ENCODE measurements around the gene USP37.

- TF ChIP-seq, protein P1, sequence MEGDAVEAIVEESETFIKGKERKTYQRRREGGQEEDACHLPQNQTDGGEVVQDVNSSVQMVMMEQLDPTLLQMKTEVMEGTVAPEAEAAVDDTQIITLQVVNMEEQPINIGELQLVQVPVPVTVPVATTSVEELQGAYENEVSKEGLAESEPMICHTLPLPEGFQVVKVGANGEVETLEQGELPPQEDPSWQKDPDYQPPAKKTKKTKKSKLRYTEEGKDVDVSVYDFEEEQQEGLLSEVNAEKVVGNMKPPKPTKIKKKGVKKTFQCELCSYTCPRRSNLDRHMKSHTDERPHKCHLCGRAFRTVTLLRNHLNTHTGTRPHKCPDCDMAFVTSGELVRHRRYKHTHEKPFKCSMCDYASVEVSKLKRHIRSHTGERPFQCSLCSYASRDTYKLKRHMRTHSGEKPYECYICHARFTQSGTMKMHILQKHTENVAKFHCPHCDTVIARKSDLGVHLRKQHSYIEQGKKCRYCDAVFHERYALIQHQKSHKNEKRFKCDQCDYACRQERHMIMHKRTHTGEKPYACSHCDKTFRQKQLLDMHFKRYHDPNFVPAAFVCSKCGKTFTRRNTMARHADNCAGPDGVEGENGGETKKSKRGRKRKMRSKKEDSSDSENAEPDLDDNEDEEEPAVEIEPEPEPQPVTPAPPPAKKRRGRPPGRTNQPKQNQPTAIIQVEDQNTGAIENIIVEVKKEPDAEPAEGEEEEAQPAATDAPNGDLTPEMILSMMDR (IDR thresholded peaks at IDR 0.05; ENCODE audit: borderline replicate concordance, extremely low read depth, low read length, poor library complexity, severe bottlenecking) = no peak
- TF ChIP-seq EZH2 (IDR thresholded peaks at IDR 0.05; ENCODE audit: borderline replicate concordance, low read depth, low read length, severe bottlenecking) = no peak
Observed at GRCh38 chr2:218429911-218430692, 138.0 kb downstream of the USP37 start.

Data from DND-41 (cell line).